H9 (cell line): Measurements from ENCODE around the gene LRP5. TPM values are rescaled to one million over a fixed set of nuclear protein-coding genes. Genes with fewer than 3 reads are reported as not detected.
A peak's percentile ranks its signal among the peaks of the same experiment; 100 is the strongest.

Source experiments
- DNase-seq: peaks from one replicate; pipeline ENCODE4 v3.0.0-alpha.2; 2017
- H2AFZ ChIP-seq: one replicate; pipeline ENCODE4 v1.6.1; 2013; ENCODE audit warnings: mild to moderate bottlenecking, low read length, control low read depth, moderate library complexity
- H2AK5ac ChIP-seq: 2 replicates; pipeline ENCODE4 v1.6.1; 2013; ENCODE audit warnings: low read length, control low read depth, mixed read lengths; ENCODE audit not compliant: insufficient read length
- H2BK120ac ChIP-seq: one replicate; pipeline ENCODE4 v1.6.1; 2013; ENCODE audit warnings: low read depth, mild to moderate bottlenecking, low read length, control low read depth, inconsistent platforms; ENCODE audit not compliant: poor library complexity, severe bottlenecking
- H2BK12ac ChIP-seq: 2 replicates; pipeline ENCODE4 v1.6.1; 2013; ENCODE audit warnings: low read length, control low read depth, mixed read lengths, low read depth; ENCODE audit not compliant: insufficient read length
- H2BK15ac ChIP-seq: 2 replicates; pipeline ENCODE4 v1.6.1; 2013; ENCODE audit warnings: low read depth, low read length, control low read depth
- H2BK20ac ChIP-seq: one replicate; pipeline ENCODE4 v1.6.1; 2013; ENCODE audit warnings: low read depth, mild to moderate bottlenecking, low read length, control low read depth, inconsistent platforms; ENCODE audit not compliant: poor library complexity, severe bottlenecking
- H2BK5ac ChIP-seq: 2 replicates; pipeline ENCODE4 v1.6.1; 2013; ENCODE audit warnings: low read length, control low read depth, mixed read lengths; ENCODE audit not compliant: insufficient read length
- H3K14ac ChIP-seq: 2 replicates; pipeline ENCODE4 v1.6.1; 2013; ENCODE audit warnings: low read length, control low read depth; ENCODE audit not compliant: insufficient read depth
- H3K18ac ChIP-seq: 2 replicates; pipeline ENCODE4 v1.6.1; 2013; ENCODE audit warnings: low read depth, mild to moderate bottlenecking, mixed read lengths, low read length, control low read depth; ENCODE audit not compliant: insufficient read length
- H3K23ac ChIP-seq: 2 replicates; pipeline ENCODE4 v1.6.1; 2013; ENCODE audit warnings: low read length, control low read depth, mixed read lengths, low read depth; ENCODE audit not compliant: insufficient read length
- H3K23me2 ChIP-seq: 2 replicates; pipeline ENCODE4 v1.6.1; 2013; ENCODE audit warnings: low read depth, mild to moderate bottlenecking, mixed read lengths, low read length, control low read depth; ENCODE audit not compliant: insufficient read length, poor library complexity, severe bottlenecking
- H3K27ac ChIP-seq: 2 replicates; pipeline ENCODE4 v1.5.1; 2013; ENCODE audit warnings: low read length, control low read depth, mixed read lengths, low read depth; ENCODE audit not compliant: insufficient read length
- H3K27me3 ChIP-seq: 2 replicates; pipeline ENCODE4 v1.6.1; 2013; ENCODE audit warnings: low read length, control low read depth, inconsistent platforms; ENCODE audit not compliant: insufficient read depth
- H3K4ac ChIP-seq: 2 replicates; pipeline ENCODE4 v1.6.1; 2013; ENCODE audit warnings: low read depth, mild to moderate bottlenecking, control low read depth, inconsistent platforms, low read length, moderate library complexity
- H3K4me1 ChIP-seq: 2 replicates; pipeline ENCODE4 v1.6.1; 2013; ENCODE audit warnings: low read length, control low read depth, inconsistent platforms; ENCODE audit not compliant: insufficient read depth
- H3K4me2 ChIP-seq: 2 replicates; pipeline ENCODE4 v1.6.1; 2013; ENCODE audit warnings: low read length, control low read depth, mixed read lengths; ENCODE audit not compliant: insufficient read length, insufficient read depth
- H3K56ac ChIP-seq: 2 replicates; pipeline ENCODE4 v1.6.1; 2013; ENCODE audit warnings: low read depth, mild to moderate bottlenecking, mixed read lengths, low read length, control low read depth; ENCODE audit not compliant: insufficient read length
- H3K79me1 ChIP-seq: 2 replicates; pipeline ENCODE4 v1.6.1; 2013; ENCODE audit warnings: low read depth, mild to moderate bottlenecking, moderate library complexity, low read length, control low read depth, inconsistent platforms; ENCODE audit not compliant: insufficient read depth, poor library complexity, severe bottlenecking
- H3K79me2 ChIP-seq: 2 replicates; pipeline ENCODE4 v1.6.1; 2013; ENCODE audit warnings: low read length, control low read depth, inconsistent platforms; ENCODE audit not compliant: insufficient read depth
- H3K9ac ChIP-seq: 2 replicates; pipeline ENCODE4 v1.6.1; 2013; ENCODE audit warnings: low read length, control low read depth, mixed read lengths; ENCODE audit not compliant: insufficient read length; ENCODE audit errors: extremely low read depth
- H3K9me3 ChIP-seq: one replicate; pipeline ENCODE4 v1.6.1; 2013; ENCODE audit warnings: low read depth, low read length, inconsistent platforms; ENCODE audit not compliant: control insufficient read depth
- H3T11ph ChIP-seq: one replicate; pipeline ENCODE4 v1.6.1; 2013; ENCODE audit warnings: mild to moderate bottlenecking, low read length, control low read depth, inconsistent platforms
- H4K20me1 ChIP-seq: one replicate; pipeline ENCODE4 v1.6.1; 2013; ENCODE audit not compliant: control insufficient read depth, insufficient read length, insufficient read depth
- H4K5ac ChIP-seq: 2 replicates; pipeline ENCODE4 v1.6.1; 2013; ENCODE audit warnings: low read depth, mild to moderate bottlenecking, mixed read lengths, low read length, control low read depth; ENCODE audit not compliant: insufficient read length
- H4K8ac ChIP-seq: replicated peaks from 2 replicates; pipeline ENCODE4 v1.6.1; 2013; ENCODE audit warnings: low read length, control low read depth, mixed read lengths, low read depth; ENCODE audit not compliant: insufficient read length
- H4K91ac ChIP-seq: 2 replicates; pipeline ENCODE4 v1.6.1; 2013; ENCODE audit warnings: low read depth, mild to moderate bottlenecking, moderate library complexity, mixed read lengths, low read length, control low read depth; ENCODE audit not compliant: insufficient read length
- H3K27ac Mint-ChIP-seq, 3 experiments: 2 replicates in 2 of 3; 3 replicates in 1 of 3; pipeline ENCODE4 v1.8.0; 2020 to 2021; ENCODE audit warnings: mixed read lengths in 3 of 3, mild to moderate bottlenecking in 1 of 3, moderate library complexity in 1 of 3
- H3K27me3 Mint-ChIP-seq: 2 replicates; pipeline ENCODE4 v1.8.0; 2021; ENCODE audit warnings: low read depth, mild to moderate bottlenecking, moderate library complexity, mixed read lengths
- H3K36me3 Mint-ChIP-seq, 3 experiments: 2 replicates in 2 of 3; 3 replicates in 1 of 3; pipeline ENCODE4 v1.8.0; 2020 to 2021; ENCODE audit warnings: low read depth in 3 of 3, mixed read lengths in 3 of 3; ENCODE audit not compliant: insufficient read depth in 1 of 3
- H3K4me1 Mint-ChIP-seq, 2 experiments: 2 replicates each; pipeline ENCODE4 v1.8.0; 2020; ENCODE audit warnings: mixed read lengths in 2 of 2
- H3K4me3 Mint-ChIP-seq, 2 experiments: 2 replicates in 1 of 2; 3 replicates in 1 of 2; pipeline ENCODE4 v1.8.0; 2020 to 2021; ENCODE audit warnings: mild to moderate bottlenecking in 2 of 2, mixed read lengths in 2 of 2, moderate library complexity in 1 of 2
- H3K9me3 Mint-ChIP-seq, 2 experiments: 2 replicates in 1 of 2; 3 replicates in 1 of 2; pipeline ENCODE4 v1.8.0; 2020; ENCODE audit warnings: mild to moderate bottlenecking in 2 of 2, mixed read lengths in 2 of 2, moderate library complexity in 1 of 2
- WGBS: extraction: QIAGEN DNeasy Blood & Tissue Kit; methylation state at CpG from one replicate; pipeline ENCODE4 v1.1.7; 2013; ENCODE audit warnings: missing lambda C conversion rate, low lambda C conversion rate, mixed read lengths; ENCODE audit not compliant: insufficient read length; ENCODE audit errors: extremely low coverage; 5-methylcytosine and 5-hydroxymethylcytosine counted together
- total RNA-seq: library from RNA; stranded (reverse); gene quantifications from 2 replicates; pipeline ENCODE4 v1.2.1, GENCODE V29; 2021
- TF ChIP-seq, protein P1 (sequence below): fragments of 200-600 bp; sonication (generic); conservative IDR thresholded peaks from 3 replicates; pipeline ENCODE4 v1.8.0; 2021; ENCODE audit warnings: antibody characterized with exemption, mild to moderate bottlenecking

Gene LRP5
- total RNA-seq, 1 experiment from 2014 or later: 38.4 TPM

DNA sequence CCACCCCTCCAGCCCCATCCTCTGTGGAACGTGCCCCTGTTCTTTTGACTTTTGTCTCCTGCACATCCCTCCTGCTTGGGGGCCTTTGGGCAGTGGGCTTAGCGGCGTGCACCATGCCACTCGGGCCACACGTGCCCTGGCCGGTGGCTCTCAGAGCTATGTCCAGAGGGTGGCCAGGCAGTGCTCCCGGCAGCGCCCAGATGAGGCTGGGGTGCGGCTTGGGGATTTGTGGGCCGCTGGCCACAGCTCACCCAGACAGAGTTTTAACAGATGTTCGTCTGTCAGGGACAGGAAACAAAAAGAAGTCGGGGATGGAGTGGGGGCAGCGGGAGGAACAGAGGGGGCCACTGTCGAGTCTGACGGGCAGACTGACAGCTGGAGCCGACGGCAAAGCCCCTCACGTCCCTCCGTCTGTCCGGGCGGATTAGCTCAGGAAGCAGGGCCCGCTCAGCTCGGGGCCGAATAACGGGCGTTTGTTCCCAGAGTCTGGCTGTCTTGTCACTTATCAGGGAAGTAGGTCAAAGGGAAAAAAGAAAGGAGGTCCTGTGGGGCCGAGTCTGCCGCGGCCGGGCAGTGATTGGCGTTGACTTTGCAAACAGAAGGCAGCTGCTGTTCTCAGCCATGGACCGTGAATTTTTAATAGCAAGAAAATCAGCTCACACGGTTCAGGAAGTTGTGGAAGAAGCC lies 61.6 kb downstream of the LRP5 start:
- H4K8ac ChIP-seq: no peak overlapping the region
- no peak overlapping the region for H3K4ac ChIP-seq
- H2BK20ac ChIP-seq: no peak overlapping the region
- no peak overlapping the region for H3K56ac ChIP-seq
- Mint-ChIP-seq H3K27me3 (no peaks in the 10 kb centered on the region; the same call in 1 of the 2 replicates), H3K36me3 (peaks cover 13 to 19% (median 13%) of the 10 kb centered on the region in 3 experiments; a peak in 6 of 7 replicates), H3K27ac (peak overlapping the region; percentile 40 to 87 (median 64); a peak in 6 of 7 replicates), H3K4me3 (no peak overlapping the region), H3K4me1 (peaks cover 0 to 6% of the 10 kb centered on the region in 2 experiments; a peak in 1 of 4 replicates), H3K9me3 (0 out of 5 replicates have a peak, but pooled peaks cover 0 to 6% of the 10 kb centered on the region in 2 experiments)
- no peak overlapping the region for H2AK5ac ChIP-seq
- no peak overlapping the region for H2BK5ac ChIP-seq
- H2BK15ac ChIP-seq: no peak overlapping the region
- H3K9ac ChIP-seq: no peak overlapping the region
- H4K91ac ChIP-seq: no peak overlapping the region
- no peak overlapping the region for H3K27ac ChIP-seq
- no peaks in the 10 kb centered on the region for H4K20me1 ChIP-seq
- DNase-seq: no peak
- H3T11ph ChIP-seq: no peak overlapping the region
- H2BK120ac ChIP-seq: no peak overlapping the region
- H3K4me1 ChIP-seq: no peaks in the 10 kb centered on the region
- no CpG with 5 or more reads among the region's 33 CpGs for WGBS
- H2AFZ ChIP-seq: no peak overlapping the region
- H3K23me2 ChIP-seq: no peaks in the 10 kb centered on the region
- no peak overlapping the region for H3K14ac ChIP-seq
- H3K9me3 ChIP-seq: no peaks in the 10 kb centered on the region
- no peak overlapping the region for H2BK12ac ChIP-seq
- H3K23ac ChIP-seq: no peak overlapping the region
- no peak overlapping the region for H3K18ac ChIP-seq
- no peak overlapping the region for H4K5ac ChIP-seq
- no peaks in the 10 kb centered on the region for H3K79me2 ChIP-seq
- no peak overlapping the region for H3K4me2 ChIP-seq
- no peaks in the 10 kb centered on the region for H3K79me1 ChIP-seq
- H3K27me3 ChIP-seq: no peaks in the 10 kb centered on the region
- TF ChIP-seq, protein P1, sequence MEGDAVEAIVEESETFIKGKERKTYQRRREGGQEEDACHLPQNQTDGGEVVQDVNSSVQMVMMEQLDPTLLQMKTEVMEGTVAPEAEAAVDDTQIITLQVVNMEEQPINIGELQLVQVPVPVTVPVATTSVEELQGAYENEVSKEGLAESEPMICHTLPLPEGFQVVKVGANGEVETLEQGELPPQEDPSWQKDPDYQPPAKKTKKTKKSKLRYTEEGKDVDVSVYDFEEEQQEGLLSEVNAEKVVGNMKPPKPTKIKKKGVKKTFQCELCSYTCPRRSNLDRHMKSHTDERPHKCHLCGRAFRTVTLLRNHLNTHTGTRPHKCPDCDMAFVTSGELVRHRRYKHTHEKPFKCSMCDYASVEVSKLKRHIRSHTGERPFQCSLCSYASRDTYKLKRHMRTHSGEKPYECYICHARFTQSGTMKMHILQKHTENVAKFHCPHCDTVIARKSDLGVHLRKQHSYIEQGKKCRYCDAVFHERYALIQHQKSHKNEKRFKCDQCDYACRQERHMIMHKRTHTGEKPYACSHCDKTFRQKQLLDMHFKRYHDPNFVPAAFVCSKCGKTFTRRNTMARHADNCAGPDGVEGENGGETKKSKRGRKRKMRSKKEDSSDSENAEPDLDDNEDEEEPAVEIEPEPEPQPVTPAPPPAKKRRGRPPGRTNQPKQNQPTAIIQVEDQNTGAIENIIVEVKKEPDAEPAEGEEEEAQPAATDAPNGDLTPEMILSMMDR: no peak
